Breast epithelium (tissue), 3 donors: ENCODE results near the gene PARP2.

ENCODE experiments used
- CTCF ChIP-seq, 3 donors: fragments of 450-650 bp; IDR thresholded peaks; one replicate each; pipeline ENCODE4 v1.5.1; 2016 to 2017; ENCODE audit warnings: antibody characterized with exemption in 3 of 3, mild to moderate bottlenecking in 3 of 3, moderate library complexity in 3 of 3
- POLR2A ChIP-seq: fragments of 450-650 bp; IDR thresholded peaks from one replicate; pipeline ENCODE4 v1.6.1; 2016; ENCODE audit warnings: antibody characterized with exemption, mild to moderate bottlenecking, moderate library complexity
- POLR2AphosphoS5 ChIP-seq, 3 donors: sonication (generic); formaldehyde crosslinking; IDR thresholded peaks; one replicate each; pipeline ENCODE4 v1.6.1; 2017; ENCODE audit warnings: antibody characterized with exemption in 3 of 3

GRCh38 chr14:20343092-20343861 is at the start of gene PARP2:
- peak in 1 of 3 donors; percentile 3 for TF ChIP-seq CTCF (IDR thresholded peaks at IDR 0.05)
- TF ChIP-seq POLR2A: peak; percentile 86
- TF ChIP-seq POLR2AphosphoS5 (IDR thresholded peaks at IDR 0.05): peak; percentile 96 to 99 (median 98)
